Kidney epithelial cell (primary cell): ENCODE data around the gene ARHGAP24. TPM values are rescaled to one million over a fixed set of nuclear protein-coding genes. Genes with fewer than 3 reads are reported as not detected.
A peak's percentile ranks its signal among the peaks of the same experiment; 100 is the strongest.

Experiments used
- DNase-seq: peaks from one replicate; pipeline ENCODE4 v3.0.0-alpha.2; 2010; ENCODE audit warnings: low read depth
- H3K27me3 ChIP-seq: 2 replicates; pipeline ENCODE4 v1.6.0; 2011; ENCODE audit warnings: low read length; ENCODE audit not compliant: control insufficient read depth, insufficient read depth
- H3K36me3 ChIP-seq: 2 replicates; pipeline ENCODE4 v1.5.1; 2011; ENCODE audit warnings: low read length; ENCODE audit not compliant: control insufficient read depth, insufficient read depth
- H3K4me3 ChIP-seq: 2 replicates; pipeline ENCODE4 v1.5.1; 2011; ENCODE audit warnings: low read depth, mild to moderate bottlenecking, control low read depth, low read length
- total RNA-seq: library from RNA; depleted of rRNA; stranded (reverse); fragments of >200 nt; gene quantifications from 2 replicates; pipeline ENCODE4 v1.2.3, GENCODE V29; 2015
- TF ChIP-seq, protein P1 (sequence below): IDR thresholded peaks from 2 replicates; pipeline ENCODE4 v1.5.1; 2011; ENCODE audit warnings: mild to moderate bottlenecking, moderate library complexity, low read length, control low read depth, inconsistent platforms; ENCODE audit not compliant: insufficient read depth, poor library complexity, severe bottlenecking

Gene ARHGAP24
- total RNA-seq, 1 donor from 2014 or later: 9.6 TPM

DNA sequence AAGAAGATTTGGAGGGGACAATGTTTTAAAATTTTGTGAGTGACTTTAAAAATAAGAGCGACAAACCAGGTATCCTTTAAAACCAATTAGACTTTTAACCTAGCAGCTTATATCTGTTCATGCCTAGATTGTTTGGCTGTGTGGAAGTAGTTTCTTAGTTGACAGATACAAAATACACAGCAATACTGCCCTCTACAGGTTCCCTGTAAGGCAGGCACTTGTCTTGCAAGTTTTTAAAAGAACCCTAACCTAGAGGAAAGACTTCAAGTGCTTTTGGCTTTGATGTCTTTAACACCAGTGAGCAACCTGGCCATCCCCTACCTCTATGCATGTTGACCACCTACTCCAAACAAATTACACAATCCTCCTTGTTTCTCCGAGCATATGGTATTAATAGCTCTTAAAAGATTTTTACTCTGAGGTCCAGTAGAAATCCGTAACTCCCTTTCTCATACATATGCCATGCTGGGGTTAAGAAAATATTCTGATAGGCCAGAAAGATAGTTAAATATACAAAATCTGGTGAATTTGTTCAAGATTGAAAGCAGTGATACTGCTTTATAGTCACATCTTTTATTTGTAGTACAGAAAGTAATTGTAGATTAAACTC lies 273.0 kb downstream of the ARHGAP24 start:
- H3K27me3 ChIP-seq: no peaks in the 10 kb centered on the region
- peak; percentile 67 for DNase-seq
- no peak overlapping the region for H3K4me3 ChIP-seq
- no peaks in the 10 kb centered on the region for H3K36me3 ChIP-seq
- TF ChIP-seq, protein P1, sequence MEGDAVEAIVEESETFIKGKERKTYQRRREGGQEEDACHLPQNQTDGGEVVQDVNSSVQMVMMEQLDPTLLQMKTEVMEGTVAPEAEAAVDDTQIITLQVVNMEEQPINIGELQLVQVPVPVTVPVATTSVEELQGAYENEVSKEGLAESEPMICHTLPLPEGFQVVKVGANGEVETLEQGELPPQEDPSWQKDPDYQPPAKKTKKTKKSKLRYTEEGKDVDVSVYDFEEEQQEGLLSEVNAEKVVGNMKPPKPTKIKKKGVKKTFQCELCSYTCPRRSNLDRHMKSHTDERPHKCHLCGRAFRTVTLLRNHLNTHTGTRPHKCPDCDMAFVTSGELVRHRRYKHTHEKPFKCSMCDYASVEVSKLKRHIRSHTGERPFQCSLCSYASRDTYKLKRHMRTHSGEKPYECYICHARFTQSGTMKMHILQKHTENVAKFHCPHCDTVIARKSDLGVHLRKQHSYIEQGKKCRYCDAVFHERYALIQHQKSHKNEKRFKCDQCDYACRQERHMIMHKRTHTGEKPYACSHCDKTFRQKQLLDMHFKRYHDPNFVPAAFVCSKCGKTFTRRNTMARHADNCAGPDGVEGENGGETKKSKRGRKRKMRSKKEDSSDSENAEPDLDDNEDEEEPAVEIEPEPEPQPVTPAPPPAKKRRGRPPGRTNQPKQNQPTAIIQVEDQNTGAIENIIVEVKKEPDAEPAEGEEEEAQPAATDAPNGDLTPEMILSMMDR: peak; percentile 82

DNA sequence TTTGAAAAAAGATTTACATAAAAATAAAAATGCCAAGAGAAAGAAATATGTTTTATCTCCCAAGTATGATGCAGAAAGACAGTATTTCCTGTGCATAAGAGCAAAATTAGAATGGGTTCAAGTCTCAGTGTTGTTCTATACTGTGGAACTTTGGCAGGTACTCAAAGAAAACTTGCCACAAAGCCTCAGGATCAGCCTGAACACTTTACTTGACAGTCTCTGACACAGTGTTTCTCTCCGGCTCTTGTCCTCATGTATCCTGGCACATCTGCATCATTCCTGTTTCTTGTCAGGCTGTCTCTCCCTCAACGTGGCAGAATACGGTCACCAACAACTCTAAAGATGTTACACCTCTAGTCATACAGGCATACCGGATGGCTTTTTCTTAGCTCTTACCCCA lies 273.7 kb downstream of the ARHGAP24 start:
- no peak for DNase-seq
- Histone ChIP-seq H3K27me3 (no peaks in the 10 kb centered on the region), H3K36me3 (no peaks in the 10 kb centered on the region), H3K4me3 (no peak overlapping the region)
- TF ChIP-seq, protein P1: no peak

GRCh38 chr4:85751866-85752265 lies 276.9 kb downstream of the ARHGAP24 start:
- Histone ChIP-seq H3K27me3 (no peaks in the 10 kb centered on the region), H3K36me3 (no peaks in the 10 kb centered on the region), H3K4me3 (no peak overlapping the region)
- no peak for DNase-seq
- TF ChIP-seq, protein P1: no peak

- Histone ChIP-seq H3K4me3 (no peak overlapping the region), H3K27me3 (no peaks in the 10 kb centered on the region), H3K36me3 (no peaks in the 10 kb centered on the region)
- no peak for DNase-seq
- TF ChIP-seq, protein P1: no peak
Measured at GRCh38 chr4:85755285-85755684, 280.3 kb downstream of the ARHGAP24 start.

- no peak overlapping the region for H3K4me3 ChIP-seq
- no peaks in the 10 kb centered on the region for H3K36me3 ChIP-seq
- TF ChIP-seq, protein P1: peak; percentile 53
- DNase-seq: no peak
- no peaks in the 10 kb centered on the region for H3K27me3 ChIP-seq
Measured at GRCh38 chr4:85756938-85757337, 282.0 kb downstream of the ARHGAP24 start.

- no peaks in the 10 kb centered on the region for H3K36me3 ChIP-seq
- H3K27me3 ChIP-seq: no peaks in the 10 kb centered on the region
- TF ChIP-seq, protein P1: no peak
- H3K4me3 ChIP-seq: no peak overlapping the region
- no peak for DNase-seq
Measured at GRCh38 chr4:85759388-85759787, 284.4 kb downstream of the ARHGAP24 start.
